ENCODE data around the gene ERMP1.
A peak's percentile ranks its signal among the peaks of the same experiment; 100 is the strongest.

Gene ERMP1

GRCh38 chr9:5851445-5851844, 18.5 kb upstream of the ERMP1 start:
- DNase-seq, result no peak

- no peak for DNase-seq
Measured at GRCh38 chr9:5850724-5851122, 17.8 kb upstream of the ERMP1 start.

DNA sequence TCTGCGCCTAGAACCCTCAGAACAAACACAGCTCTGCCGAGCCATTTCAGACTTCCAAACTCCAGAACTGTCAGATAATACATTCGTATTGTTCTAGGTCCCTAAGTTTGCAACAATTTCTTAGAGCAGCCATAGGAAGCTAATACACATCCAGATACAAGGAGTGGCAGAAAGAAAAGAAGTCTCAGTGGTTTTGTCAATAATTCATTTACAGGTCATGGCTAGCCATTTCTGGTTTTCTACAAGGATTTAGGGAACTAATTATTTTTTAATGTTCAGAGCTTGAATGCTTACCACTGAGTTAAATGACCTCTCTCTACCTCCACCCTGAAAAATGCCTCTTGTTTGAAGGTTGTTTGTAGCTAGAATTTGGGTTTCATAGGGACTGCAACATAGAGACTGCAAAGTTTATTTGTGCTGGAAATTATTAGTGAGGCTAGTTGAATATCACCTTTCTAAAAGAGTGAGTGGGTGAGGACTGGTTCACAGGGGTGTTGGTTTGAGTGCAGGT, 15.5 kb upstream of the ERMP1 start:
- no peak for DNase-seq

DNA sequence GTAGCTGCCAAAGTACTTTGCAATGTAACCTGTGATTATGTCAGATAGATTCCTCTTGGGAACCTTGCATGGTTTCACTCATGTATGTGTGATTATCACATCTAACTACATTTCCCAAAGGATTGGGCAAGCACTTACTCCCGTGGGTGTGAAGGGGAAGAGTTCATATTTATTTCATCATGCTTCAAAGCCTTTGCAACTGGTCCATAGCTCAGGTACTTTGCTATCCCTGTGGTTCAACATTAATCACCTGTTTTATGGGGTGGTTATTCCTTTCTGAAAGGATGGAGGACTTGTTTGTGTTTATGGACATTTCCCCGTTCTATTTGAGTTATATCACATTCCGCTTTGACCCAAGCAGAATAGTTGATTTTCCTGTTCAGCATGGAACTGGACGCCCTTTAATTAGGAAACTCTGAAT, 13.6 kb upstream of the ERMP1 start:
- DNase-seq, result peak; percentile 53

DNA sequence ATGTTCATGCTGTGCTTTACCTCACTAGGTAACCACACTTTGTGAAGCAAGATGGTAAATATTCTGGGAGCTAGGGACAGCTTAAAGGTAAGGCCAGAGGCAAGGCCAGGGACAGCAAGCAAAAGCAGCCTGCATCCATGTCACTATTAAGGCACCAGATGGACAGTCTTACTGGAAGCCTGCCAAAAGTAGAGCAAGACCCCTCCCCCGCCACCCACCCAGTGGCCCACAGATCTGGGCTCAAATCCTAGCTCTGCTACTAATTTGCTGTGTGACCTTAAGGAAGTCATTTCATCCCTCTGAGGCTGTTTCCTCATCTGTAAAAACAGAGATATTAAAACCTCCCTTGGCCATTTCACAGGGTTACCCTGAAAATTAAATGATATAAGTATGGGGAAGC, 13.2 kb upstream of the ERMP1 start:
- DNase-seq, result no peak

DNA sequence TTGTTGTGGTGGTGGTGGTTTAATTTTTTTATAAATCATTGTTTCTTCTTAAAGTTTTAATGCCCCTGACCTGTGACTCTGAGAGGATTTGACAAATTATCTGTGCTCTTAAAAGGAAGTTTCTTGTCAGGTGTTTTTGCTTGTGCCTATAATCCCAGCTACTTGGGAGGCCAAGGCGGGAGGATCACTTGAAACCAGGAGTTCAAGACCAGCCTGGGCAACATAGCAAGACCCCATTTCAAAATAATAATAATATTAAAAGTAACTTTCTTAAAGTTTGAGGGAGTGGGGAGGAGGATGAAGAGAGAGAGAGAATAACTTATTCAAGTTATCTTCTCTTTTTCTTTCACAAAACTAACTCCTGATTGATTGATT, 12.2 kb upstream of the ERMP1 start:
- no peak for DNase-seq

DNA sequence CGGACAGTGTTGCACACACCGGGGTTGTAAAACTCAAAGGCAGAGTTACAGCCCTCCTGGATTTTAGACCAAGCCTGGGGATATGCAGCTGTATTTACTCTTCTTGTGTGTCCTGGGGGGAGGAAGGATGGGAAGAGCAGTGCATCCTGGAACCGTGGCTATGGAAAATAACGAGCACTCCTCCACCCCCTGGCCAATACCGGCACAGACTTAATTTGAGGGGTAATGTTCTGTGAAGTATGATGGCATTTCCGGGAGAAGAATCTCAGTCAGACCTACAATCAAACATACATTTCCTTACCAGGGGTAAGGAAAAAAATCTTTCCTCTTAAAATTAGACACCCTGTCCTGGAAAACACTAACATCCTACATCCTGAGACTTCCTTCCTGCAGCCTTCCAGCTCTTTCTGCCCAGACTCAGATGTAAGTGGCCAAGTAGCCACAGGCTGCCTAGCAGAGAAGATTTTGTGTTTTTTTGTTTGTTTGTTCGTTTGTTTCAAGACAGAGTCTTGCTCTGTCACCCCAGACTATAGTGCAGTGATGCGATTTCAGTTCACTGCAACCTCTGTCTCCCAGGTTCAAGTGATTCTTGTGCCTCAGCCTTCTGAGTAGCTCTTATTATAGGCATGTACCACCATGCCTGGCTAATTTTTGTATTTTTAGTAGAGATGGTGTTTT, 11.0 kb upstream of the ERMP1 start:
- peak; percentile 81 for DNase-seq

DNA sequence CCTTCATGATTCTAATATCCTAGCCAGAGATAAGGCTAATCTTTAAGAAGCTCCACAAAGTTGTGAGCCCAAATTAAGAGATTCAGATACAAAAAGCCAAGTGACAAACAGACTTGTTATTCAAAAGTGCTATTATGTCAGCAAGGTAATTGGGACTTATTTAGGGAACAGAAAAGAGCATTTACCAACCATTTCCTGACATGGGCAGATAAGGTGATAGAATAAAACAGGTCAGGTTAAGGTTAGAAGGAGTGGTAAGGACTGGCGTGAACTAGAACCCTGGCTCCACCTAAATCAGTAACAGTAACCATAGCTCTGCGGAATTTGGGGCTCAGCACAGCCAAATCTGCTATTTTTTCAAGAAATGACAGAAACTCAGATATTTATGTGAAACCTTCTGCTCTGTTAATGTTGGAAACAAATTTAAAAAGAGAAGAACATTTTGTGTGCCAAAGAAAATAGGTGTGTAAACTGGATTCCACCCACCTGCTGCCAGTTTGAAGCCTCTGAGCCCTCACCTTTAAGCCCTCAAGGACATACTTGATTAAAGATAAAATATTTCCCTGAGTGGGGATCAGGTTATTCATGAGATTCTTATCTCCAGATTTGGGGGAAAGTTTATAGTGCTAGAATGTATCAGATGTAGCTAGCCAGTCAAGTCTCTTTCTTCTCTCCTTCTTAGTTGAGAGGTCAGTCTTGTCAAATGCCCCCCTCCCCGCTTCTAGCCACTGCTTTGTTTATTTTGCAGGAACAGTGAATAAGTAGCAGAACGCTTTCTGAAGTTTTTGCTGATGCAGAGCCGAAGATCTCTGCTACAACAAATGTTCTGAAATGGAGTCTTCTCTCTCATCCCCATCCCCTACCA, 10.2 kb upstream of the ERMP1 start:
- DNase-seq, result no peak

- no peak for DNase-seq
Measured at GRCh38 chr9:5841771-5842573, 9.1 kb upstream of the ERMP1 start.

DNA sequence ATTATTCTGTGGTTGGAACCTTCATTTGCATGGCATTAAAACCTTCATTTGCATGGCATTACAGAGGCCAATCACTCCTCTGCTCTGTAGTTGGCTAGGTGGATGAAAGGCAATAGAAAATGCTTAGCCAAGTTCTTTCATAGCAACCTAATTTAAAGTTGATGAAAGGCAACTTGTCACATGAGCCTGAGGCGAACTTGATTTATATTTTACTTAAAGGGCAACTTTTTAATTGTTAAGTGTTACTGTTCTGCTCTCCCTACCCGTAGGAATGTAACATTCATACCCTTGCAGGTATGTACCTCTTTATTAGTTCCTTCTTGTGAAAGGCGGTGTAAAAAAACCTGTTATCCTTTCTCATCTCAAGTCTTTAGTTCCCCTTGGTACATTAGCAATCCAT, 7.9 kb upstream of the ERMP1 start:
- no peak for DNase-seq

- no peak for DNase-seq
Measured at GRCh38 chr9:5839572-5839902, 6.6 kb upstream of the ERMP1 start.

- DNase-seq, result peak; percentile 83
Measured at GRCh38 chr9:5838884-5839571, 6.1 kb upstream of the ERMP1 start.

DNA sequence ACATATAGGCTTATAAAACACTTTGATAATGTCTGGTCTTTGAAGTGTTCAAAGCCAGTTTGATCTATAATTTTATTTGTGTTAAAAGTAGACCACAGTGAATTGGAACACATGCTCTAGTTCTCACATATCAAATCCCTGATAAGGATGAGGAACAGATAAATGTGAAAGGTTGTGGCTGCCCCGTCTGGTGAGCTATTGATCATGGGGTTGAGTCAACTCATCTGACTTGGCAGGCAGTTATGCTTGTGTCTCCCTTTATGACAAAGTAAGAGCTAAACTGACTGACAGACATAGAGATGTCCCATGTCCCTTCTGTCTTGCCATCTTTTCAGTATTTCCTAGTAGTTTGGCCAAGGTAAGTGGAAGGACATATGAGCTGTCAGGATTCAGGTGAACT, 2.9 kb upstream of the ERMP1 start:
- no peak for DNase-seq

DNA sequence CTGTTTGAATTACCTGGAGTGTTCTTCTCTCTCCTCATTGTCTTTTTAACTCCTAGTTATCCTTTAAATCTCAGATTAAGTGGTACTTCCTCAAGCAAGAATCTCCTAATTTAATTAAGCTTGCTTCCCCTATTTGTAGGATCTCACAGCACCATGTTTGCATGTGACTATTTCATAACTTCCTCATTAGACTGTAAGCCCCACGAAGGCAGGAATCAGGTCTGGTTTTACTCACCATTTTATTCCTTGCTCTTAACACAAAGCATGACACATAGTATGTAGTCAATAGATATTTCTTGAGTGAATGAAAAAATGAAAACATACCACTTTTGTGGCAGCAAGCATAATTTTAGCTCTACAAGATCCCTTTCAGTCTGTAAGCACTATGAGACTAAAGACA, 1.3 kb upstream of the ERMP1 start:
- DNase-seq, result no peak

DNA sequence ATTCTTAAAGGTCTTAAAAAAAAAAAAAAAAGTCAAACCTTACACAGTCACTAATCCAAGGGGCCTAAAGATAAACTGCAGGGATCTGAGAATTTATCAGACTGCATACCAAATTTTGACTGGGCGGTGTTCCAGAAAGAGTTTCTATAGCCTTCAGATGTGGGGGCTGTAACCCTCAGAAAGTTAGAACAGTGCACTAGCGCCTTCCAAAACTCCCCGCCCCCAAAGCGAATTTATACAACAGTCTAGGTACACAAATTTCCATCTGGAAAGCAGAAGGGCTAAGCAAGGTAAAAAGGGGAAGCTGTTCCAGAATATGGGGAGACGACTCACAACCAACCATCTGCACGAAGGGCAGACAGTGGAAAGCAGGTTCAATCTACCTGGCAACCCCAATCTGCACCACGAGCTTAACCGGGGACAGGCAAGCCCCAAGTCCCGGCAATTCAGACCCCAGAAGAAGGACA, 813 bp downstream of the ERMP1 start:
- no peak for DNase-seq

- no peak for DNase-seq
Measured at GRCh38 chr9:5825895-5826622, 6.9 kb downstream of the ERMP1 start.

DNA sequence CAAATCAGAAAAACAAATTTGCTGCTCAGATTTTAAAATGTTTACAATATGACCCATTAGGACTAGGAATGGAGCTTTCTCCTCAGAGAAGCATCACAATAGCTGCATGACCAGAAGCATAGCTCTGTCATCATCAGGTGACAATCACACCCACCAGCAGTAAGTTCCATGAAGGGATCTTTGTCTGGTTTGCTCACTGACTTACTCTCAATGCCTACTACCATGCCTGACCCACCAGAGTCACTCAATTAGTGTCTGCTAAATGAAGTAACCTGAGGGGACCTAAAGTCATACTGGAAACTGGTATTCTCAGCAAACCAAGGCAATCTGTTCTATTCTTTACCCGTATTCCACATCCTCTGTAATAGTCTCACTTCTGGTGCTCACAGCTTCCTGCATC, 7.7 kb downstream of the ERMP1 start:
- DNase-seq, result no peak

GRCh38 chr9:5820425-5820824, 12.5 kb downstream of the ERMP1 start:
- DNase-seq, result no peak

- no peak for DNase-seq
Measured at GRCh38 chr9:5819174-5819573, 13.7 kb downstream of the ERMP1 start.

DNA sequence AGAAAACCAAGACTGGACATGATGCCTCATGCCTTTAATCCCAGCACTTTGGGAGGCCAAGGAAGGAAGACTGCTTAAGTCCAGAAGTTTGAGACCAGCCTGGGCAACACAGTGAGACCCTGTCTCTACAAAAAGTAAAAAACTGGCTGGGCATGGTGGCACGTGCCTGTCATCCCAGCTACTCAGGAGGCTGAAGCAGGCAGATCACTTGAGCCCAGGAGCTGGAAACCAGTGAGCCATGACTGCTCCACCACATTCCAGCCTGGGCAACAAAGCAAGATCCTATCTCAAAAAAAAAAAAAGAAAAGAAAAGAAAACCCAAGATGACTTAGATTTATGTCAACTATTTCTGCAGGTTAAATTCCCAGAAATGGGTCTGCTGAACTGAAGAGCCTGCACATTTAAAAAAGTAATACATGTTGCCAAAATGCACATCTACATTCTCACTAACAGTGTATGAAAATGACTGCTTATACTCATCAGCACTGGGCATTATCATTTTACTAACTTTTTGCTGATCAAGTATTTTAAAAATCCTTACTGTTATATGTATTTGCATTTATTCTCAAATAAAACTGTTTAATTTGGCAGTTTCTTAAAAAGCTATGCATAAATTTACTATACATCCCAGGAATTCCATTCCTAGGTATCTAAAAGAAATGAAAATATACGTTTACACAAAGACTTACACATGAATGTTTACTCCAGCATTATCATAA, 14.3 kb downstream of the ERMP1 start:
- no peak for DNase-seq

DNA sequence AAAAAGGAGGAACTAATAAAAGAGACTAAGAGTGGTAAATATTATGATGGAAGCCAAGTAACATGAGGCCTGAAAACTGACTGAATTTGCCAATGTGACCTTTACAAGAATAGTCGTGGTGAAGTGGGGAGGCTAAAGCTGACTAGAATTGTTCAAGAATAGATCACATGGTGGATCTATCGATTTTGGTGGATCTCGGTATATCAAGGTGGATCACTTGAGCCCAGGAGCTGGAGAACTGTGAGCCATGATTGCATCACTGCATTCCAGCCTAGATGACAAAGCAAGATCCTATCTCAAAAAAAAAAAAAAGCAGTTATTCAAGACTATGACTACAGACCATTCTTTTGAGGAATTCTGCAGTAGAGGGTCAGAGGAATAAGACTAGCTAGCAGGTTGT, 15.1 kb downstream of the ERMP1 start:
- DNase-seq, result no peak

- DNase-seq, result no peak
Measured at GRCh38 chr9:5815461-5815860, 17.5 kb downstream of the ERMP1 start.
